ENCODE results near the gene PASK. TPM values are rescaled to one million over a fixed set of nuclear protein-coding genes. Genes with fewer than 3 reads are reported as not detected.

Gene PASK
- total and polyA plus RNA-seq, 2 donors, result 26.9 to 42.2 TPM

DNA sequence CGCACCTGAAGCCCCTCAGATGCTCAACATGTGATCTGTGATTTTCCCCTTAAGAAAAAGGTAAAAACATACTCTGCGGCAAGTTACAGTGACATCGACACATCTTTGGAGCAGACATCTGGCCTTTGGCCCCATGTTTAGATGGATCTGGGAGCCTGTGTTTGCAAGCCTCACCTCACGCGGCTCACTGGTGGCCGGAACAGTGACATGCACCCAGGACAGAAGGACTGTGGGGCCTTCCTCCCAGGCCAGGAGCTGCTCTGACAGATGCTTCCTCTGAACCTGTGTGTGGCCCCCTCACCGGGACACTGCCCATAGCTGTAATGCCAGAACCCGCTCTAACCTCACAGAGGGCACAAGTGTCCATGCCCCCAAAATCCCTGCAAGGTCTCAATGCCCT is 13.1 kb downstream of the PASK start:
- H3K36me3 ChIP-seq (ENCODE audit: control insufficient read depth in 2 of 2, insufficient read depth in 2 of 2, low read length in 1 of 2), result peaks cover 24 to 40% of the 10 kb centered on the region in 2 donors
- no peaks in the 10 kb centered on the region for H3K27me3 ChIP-seq (ENCODE audit: control insufficient read depth in 2 of 2, insufficient read depth in 1 of 2, low read length in 1 of 2)
- H3K4me1 ChIP-seq (ENCODE audit: control insufficient read depth in 2 of 2, insufficient read depth in 2 of 2, low read length in 2 of 2), result peaks cover 0 to 8% of the 10 kb centered on the region in 2 donors
- H3K9me3 ChIP-seq (ENCODE audit: control insufficient read depth in 2 of 2, insufficient read depth in 1 of 2, low read length in 1 of 2), result no peaks in the 10 kb centered on the region
- 96% methylated on average over 8 of the region's 8 CpGs for WGBS
- DNase-seq (ENCODE audit: low read depth in 6 of 9, low spot score in 9 of 9), result no peak
- peak overlapping the region in 1 of 2 donors; percentile 18 for H3K27ac ChIP-seq (ENCODE audit: low read depth in 1 of 2, low read length in 1 of 2)
- H3K4me3 ChIP-seq (ENCODE audit: low read length in 2 of 2), result no peak overlapping the region

DNA sequence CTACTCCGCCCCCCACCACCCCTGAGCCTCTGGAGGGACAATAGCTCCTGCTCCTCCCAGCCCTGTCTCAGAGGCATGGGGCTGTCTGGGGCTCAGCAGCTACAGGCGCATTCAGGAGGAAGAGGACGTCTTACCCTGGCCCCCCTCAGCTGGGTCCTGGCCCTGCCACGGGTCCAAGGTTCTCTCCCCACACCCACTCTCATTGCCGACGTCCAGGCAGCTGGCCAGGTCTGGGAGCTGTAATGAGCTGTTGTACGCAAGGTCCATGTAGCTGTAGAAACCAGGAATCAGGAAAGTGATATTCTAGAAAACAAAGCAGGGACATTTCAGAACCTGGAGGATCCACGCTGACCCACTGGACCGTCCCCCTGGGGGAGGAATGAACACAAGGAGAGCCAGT is 13.5 kb downstream of the PASK start:
- Histone ChIP-seq H3K4me1 (ENCODE audit: control insufficient read depth in 2 of 2, insufficient read depth in 2 of 2, low read length in 2 of 2) (peaks cover 0 to 8% of the 10 kb centered on the region in 2 donors), H3K9me3 (ENCODE audit: control insufficient read depth in 2 of 2, insufficient read depth in 1 of 2, low read length in 1 of 2) (no peaks in the 10 kb centered on the region), H3K27ac (ENCODE audit: low read depth in 1 of 2, low read length in 1 of 2) (peak overlapping the region in 1 of 2 donors; percentile 32), H3K36me3 (ENCODE audit: control insufficient read depth in 2 of 2, insufficient read depth in 2 of 2, low read length in 1 of 2) (peaks cover 24 to 40% of the 10 kb centered on the region in 2 donors), H3K27me3 (ENCODE audit: control insufficient read depth in 2 of 2, insufficient read depth in 1 of 2, low read length in 1 of 2) (no peaks in the 10 kb centered on the region), H3K4me3 (ENCODE audit: low read length in 2 of 2) (no peak overlapping the region)
- no peak for DNase-seq (ENCODE audit: low read depth in 6 of 9, low spot score in 9 of 9)
- WGBS, result 95% methylated on average over 9 of the region's 9 CpGs

DNA sequence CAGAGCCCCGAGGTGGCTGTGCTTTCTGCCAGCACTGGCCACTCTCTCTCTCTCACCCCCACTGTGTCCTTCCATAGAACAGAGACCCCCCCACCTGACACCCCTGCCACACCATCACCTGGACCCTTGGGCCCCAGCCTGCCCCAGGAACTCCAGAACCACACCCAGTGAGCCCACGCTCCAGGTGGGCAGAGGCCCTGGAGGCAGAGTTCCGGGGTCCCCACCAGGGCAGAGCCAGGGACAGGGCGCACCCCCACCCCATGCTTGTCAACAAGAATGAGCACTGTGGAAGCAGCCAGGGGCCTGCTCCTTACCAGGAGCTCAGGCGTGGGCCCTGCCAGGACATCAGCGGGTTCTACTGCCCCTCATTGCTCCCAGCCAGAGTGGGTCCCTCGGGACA is 14.6 kb downstream of the PASK start:
- H3K36me3 ChIP-seq (ENCODE audit: control insufficient read depth in 2 of 2, insufficient read depth in 2 of 2, low read length in 1 of 2), result peaks cover 27 to 46% of the 10 kb centered on the region in 2 donors
- no peak for DNase-seq (ENCODE audit: low read depth in 6 of 9, low spot score in 9 of 9)
- no peaks in the 10 kb centered on the region for H3K27me3 ChIP-seq (ENCODE audit: control insufficient read depth in 2 of 2, insufficient read depth in 1 of 2, low read length in 1 of 2)
- H3K9me3 ChIP-seq (ENCODE audit: control insufficient read depth in 2 of 2, insufficient read depth in 1 of 2, low read length in 1 of 2), result no peaks in the 10 kb centered on the region
- H3K4me3 ChIP-seq (ENCODE audit: low read length in 2 of 2), result no peak overlapping the region
- 97% methylated on average over 7 of the region's 7 CpGs for WGBS
- peaks cover 0 to 8% of the 10 kb centered on the region in 2 donors for H3K4me1 ChIP-seq (ENCODE audit: control insufficient read depth in 2 of 2, insufficient read depth in 2 of 2, low read length in 2 of 2)
- H3K27ac ChIP-seq (ENCODE audit: low read depth in 1 of 2, low read length in 1 of 2), result peak overlapping the region in 1 of 2 donors; percentile 47

DNA sequence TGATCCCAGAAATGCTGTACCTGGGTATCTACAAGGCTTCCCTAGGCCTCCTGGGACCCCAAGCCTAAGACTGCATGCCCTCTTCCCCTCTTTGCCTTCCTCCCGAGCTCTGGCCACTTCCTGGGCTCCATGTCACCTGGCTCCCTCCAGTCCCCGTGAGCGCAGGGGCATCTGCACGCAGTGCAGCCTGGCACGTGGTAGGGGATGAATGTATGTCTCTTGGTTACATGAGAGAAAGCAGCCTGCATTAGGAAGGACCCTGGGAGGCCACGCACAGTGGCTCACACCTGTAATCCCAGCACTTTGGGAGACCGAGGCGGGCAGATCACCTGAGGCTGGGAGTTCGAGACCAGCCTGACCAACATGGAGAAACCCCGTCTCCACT is 15.8 kb downstream of the PASK start:
- Histone ChIP-seq H3K27me3 (ENCODE audit: control insufficient read depth in 2 of 2, insufficient read depth in 1 of 2, low read length in 1 of 2) (no peaks in the 10 kb centered on the region), H3K4me3 (ENCODE audit: low read length in 2 of 2) (no peak overlapping the region), H3K27ac (ENCODE audit: low read depth in 1 of 2, low read length in 1 of 2) (peak overlapping the region in 1 of 2 donors; percentile 23), H3K4me1 (ENCODE audit: control insufficient read depth in 2 of 2, insufficient read depth in 2 of 2, low read length in 2 of 2) (peaks cover 0 to 15% of the 10 kb centered on the region in 2 donors), H3K9me3 (ENCODE audit: control insufficient read depth in 2 of 2, insufficient read depth in 1 of 2, low read length in 1 of 2) (no peaks in the 10 kb centered on the region), H3K36me3 (ENCODE audit: control insufficient read depth in 2 of 2, insufficient read depth in 2 of 2, low read length in 1 of 2) (peaks cover 30 to 43% of the 10 kb centered on the region in 2 donors)
- 98% methylated on average over 10 of the region's 10 CpGs for WGBS
- no peak for DNase-seq (ENCODE audit: low read depth in 6 of 9, low spot score in 9 of 9)

DNA sequence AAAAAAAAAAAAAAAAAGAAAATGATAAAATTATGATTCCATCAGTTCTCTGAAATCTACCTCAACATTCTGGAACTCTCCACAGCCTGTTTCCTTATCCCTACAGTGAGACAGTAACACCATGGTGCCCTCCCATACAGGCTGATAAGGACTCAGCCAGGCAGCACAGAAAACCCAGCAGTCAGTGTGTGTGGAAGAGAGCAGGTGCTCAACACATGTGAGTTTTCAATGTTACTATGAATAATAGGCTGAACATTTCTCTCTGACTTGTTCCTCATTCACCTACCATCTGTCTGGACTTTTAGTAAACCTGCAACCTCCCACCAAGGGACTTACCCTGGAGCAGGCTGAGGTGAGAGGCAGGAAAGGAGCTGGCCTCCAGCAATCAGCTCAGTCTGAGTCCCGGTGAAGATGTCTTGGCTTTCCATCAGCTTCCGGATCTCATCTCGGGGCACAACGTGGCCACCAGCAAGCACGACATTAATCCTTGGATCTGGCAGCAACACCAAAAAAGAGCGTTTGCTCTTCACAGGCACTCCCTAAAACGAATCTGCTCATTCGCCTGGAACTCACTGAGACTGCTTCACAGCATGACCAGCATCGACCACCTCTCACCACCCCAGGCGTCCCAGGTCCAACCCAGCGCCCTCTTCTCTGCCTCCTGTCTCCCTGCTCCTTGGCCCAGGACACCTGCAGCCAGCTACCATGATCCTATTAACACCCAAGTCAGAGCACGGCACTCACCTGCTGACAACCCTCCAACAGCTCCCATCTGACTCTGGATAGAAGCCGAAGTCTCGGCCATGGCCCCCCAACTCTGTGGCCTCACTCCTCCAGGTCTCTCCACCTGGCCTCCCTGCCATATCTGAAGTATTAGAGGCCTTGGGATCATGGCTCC is 16.5 kb downstream of the PASK start:
- WGBS, result 97% methylated on average over 14 of the region's 14 CpGs
- H3K4me3 ChIP-seq (ENCODE audit: low read length in 2 of 2), result no peak overlapping the region
- H3K27ac ChIP-seq (ENCODE audit: low read depth in 1 of 2, low read length in 1 of 2), result peak overlapping the region in 1 of 2 donors; percentile 23
- H3K9me3 ChIP-seq (ENCODE audit: control insufficient read depth in 2 of 2, insufficient read depth in 1 of 2, low read length in 1 of 2), result no peaks in the 10 kb centered on the region
- no peaks in the 10 kb centered on the region for H3K27me3 ChIP-seq (ENCODE audit: control insufficient read depth in 2 of 2, insufficient read depth in 1 of 2, low read length in 1 of 2)
- no peak for DNase-seq (ENCODE audit: low read depth in 6 of 9, low spot score in 9 of 9)
- peaks cover 28 to 37% of the 10 kb centered on the region in 2 donors for H3K36me3 ChIP-seq (ENCODE audit: control insufficient read depth in 2 of 2, insufficient read depth in 2 of 2, low read length in 1 of 2)
- H3K4me1 ChIP-seq (ENCODE audit: control insufficient read depth in 2 of 2, insufficient read depth in 2 of 2, low read length in 2 of 2), result peaks cover 0 to 20% of the 10 kb centered on the region in 2 donors

- Histone ChIP-seq H3K9me3 (ENCODE audit: control insufficient read depth in 2 of 2, insufficient read depth in 1 of 2, low read length in 1 of 2) (no peaks in the 10 kb centered on the region), H3K4me1 (ENCODE audit: control insufficient read depth in 2 of 2, insufficient read depth in 2 of 2, low read length in 2 of 2) (peaks cover 0 to 19% of the 10 kb centered on the region in 2 donors), H3K36me3 (ENCODE audit: control insufficient read depth in 2 of 2, insufficient read depth in 2 of 2, low read length in 1 of 2) (peaks cover 27 to 30% of the 10 kb centered on the region in 2 donors), H3K27me3 (ENCODE audit: control insufficient read depth in 2 of 2, insufficient read depth in 1 of 2, low read length in 1 of 2) (no peaks in the 10 kb centered on the region), H3K27ac (ENCODE audit: low read depth in 1 of 2, low read length in 1 of 2) (no peak overlapping the region), H3K4me3 (ENCODE audit: low read length in 2 of 2) (no peak overlapping the region)
- no peak for DNase-seq (ENCODE audit: low read depth in 6 of 9, low spot score in 9 of 9)
- WGBS, result 92% methylated on average over 7 of the region's 7 CpGs
Measured at GRCh38 chr2:241131531-241131930, 17.7 kb downstream of the PASK start.

DNA sequence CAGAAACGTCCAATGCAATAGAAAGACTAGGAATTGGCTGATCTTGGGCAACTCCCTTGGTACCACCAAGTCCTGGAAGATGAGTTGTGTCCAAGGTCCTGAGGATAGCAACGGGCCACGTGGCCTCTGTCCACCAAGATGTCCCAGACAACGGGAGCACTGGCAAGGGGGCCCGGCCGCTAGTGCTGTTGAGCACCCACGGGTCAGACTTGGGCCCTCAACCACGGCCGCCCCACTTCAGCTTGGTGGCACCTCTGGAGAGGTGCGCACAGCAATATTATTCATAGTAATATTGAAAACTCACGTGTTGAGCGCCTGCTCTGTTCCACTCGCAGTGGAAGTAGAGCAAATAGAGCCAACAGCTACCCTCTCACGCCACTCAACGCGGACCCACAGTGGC is 19.0 kb downstream of the PASK start:
- 94% methylated on average over 16 of the region's 16 CpGs for WGBS
- no peak overlapping the region for H3K27ac ChIP-seq (ENCODE audit: low read depth in 1 of 2, low read length in 1 of 2)
- H3K27me3 ChIP-seq (ENCODE audit: control insufficient read depth in 2 of 2, insufficient read depth in 1 of 2, low read length in 1 of 2), result no peaks in the 10 kb centered on the region
- peaks cover 28 to 29% of the 10 kb centered on the region in 2 donors for H3K36me3 ChIP-seq (ENCODE audit: control insufficient read depth in 2 of 2, insufficient read depth in 2 of 2, low read length in 1 of 2)
- DNase-seq (ENCODE audit: low read depth in 6 of 9, low spot score in 9 of 9), result no peak
- peaks cover 0 to 17% of the 10 kb centered on the region in 2 donors for H3K4me1 ChIP-seq (ENCODE audit: control insufficient read depth in 2 of 2, insufficient read depth in 2 of 2, low read length in 2 of 2)
- no peak overlapping the region for H3K4me3 ChIP-seq (ENCODE audit: low read length in 2 of 2)
- H3K9me3 ChIP-seq (ENCODE audit: control insufficient read depth in 2 of 2, insufficient read depth in 1 of 2, low read length in 1 of 2), result no peaks in the 10 kb centered on the region

DNA sequence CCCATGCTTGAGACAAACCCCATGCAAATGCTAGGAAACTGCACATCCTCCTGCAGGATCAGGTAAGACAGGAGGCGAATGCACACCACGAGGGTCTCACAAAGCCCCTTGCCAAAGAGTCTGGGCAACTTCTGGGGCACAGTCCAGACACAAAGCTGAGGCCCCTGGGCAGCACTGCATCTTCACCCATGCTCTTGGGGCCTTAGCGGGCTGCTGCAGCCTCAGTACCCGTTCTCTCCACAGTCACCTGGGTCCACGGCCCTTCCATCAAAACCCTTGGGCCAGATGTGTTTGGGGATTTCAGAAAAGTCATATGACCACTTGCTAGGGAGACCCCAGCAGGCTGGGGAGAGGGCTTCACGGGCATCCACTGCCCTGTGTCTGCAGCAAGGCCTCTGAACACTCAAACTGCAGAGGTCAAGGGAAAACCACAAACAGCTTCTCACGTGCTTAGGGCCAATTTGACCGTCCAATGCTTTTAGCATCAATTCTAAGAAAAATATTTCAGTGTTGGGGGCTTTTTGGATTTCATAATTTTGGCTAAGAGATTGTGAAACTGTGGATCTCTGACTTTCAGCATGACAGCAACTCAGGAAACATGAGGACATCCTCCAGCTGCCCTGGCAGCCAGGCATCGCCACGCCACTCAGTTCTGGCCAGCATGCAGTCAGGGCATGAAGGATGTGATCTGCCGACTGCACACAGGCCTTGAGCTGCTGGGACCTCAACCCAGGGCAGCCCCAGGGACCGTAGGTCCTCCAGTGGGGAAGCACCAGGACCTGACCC is 20.0 kb downstream of the PASK start:
- H3K4me1 ChIP-seq (ENCODE audit: control insufficient read depth in 2 of 2, insufficient read depth in 2 of 2, low read length in 2 of 2), result peaks cover 0 to 17% of the 10 kb centered on the region in 2 donors
- peak overlapping the region in 1 of 2 donors; percentile 18 for H3K27ac ChIP-seq (ENCODE audit: low read depth in 1 of 2, low read length in 1 of 2)
- WGBS, result 95% methylated on average over 12 of the region's 12 CpGs
- peaks cover 22 to 24% of the 10 kb centered on the region in 2 donors for H3K36me3 ChIP-seq (ENCODE audit: control insufficient read depth in 2 of 2, insufficient read depth in 2 of 2, low read length in 1 of 2)
- DNase-seq (ENCODE audit: low read depth in 6 of 9, low spot score in 9 of 9), result no peak
- no peaks in the 10 kb centered on the region for H3K9me3 ChIP-seq (ENCODE audit: control insufficient read depth in 2 of 2, insufficient read depth in 1 of 2, low read length in 1 of 2)
- H3K4me3 ChIP-seq (ENCODE audit: low read length in 2 of 2), result no peak overlapping the region
- H3K27me3 ChIP-seq (ENCODE audit: control insufficient read depth in 2 of 2, insufficient read depth in 1 of 2, low read length in 1 of 2), result no peaks in the 10 kb centered on the region

GRCh38 chr2:241128266-241128665 is 21.0 kb downstream of the PASK start:
- Histone ChIP-seq H3K36me3 (ENCODE audit: control insufficient read depth in 2 of 2, insufficient read depth in 2 of 2, low read length in 1 of 2) (peaks cover 22 to 28% of the 10 kb centered on the region in 2 donors), H3K4me1 (ENCODE audit: control insufficient read depth in 2 of 2, insufficient read depth in 2 of 2, low read length in 2 of 2) (peaks cover 0 to 17% of the 10 kb centered on the region in 2 donors), H3K27me3 (ENCODE audit: control insufficient read depth in 2 of 2, insufficient read depth in 1 of 2, low read length in 1 of 2) (no peaks in the 10 kb centered on the region), H3K27ac (ENCODE audit: low read depth in 1 of 2, low read length in 1 of 2) (peak overlapping the region; percentile 12 to 58), H3K9me3 (ENCODE audit: control insufficient read depth in 2 of 2, insufficient read depth in 1 of 2, low read length in 1 of 2) (no peaks in the 10 kb centered on the region), H3K4me3 (ENCODE audit: low read length in 2 of 2) (no peak overlapping the region)
- 96% methylated on average over 8 of the region's 8 CpGs for WGBS
- DNase-seq (ENCODE audit: low read depth in 6 of 9, low spot score in 9 of 9), result no peak
